IMR-90 (cell line): ENCODE data around the gene ZNF853. TPM values are rescaled to one million over a fixed set of nuclear protein-coding genes. Genes with fewer than 3 reads are reported as not detected.

Source experiments
- ATAC-seq: fragments of 200-7000 bp; cut with Tn5 transposase; 2 replicates; pipeline ENCODE4 v1.9.1; 2020; ENCODE audit warnings: low read depth, mild to moderate bottlenecking, moderate library complexity
- BruUV-seq: library from RNA; stranded (reverse); fragments of 400-500 nt; replicated peaks from 2 replicates; lab custom pipeline; 2021; lab: Mats Ljungman, UMichigan
- CTCF ChIA-PET: fragments of 300-600 bp; formaldehyde crosslinking; extraction: SDS; loops from one replicate; lab custom pipeline; 2021; ENCODE audit warnings: antibody characterized with exemption; lab: Yijun Ruan, JAX
- POLR2A ChIA-PET: fragments of 300-600 bp; sonication (Branson Sonifier 250); formaldehyde crosslinking; loops from one replicate; lab custom pipeline; 2022; ENCODE audit warnings: antibody characterized with exemption; ENCODE audit not compliant: unreplicated experiment; lab: Charles Lee
- DNase-seq: peaks from one replicate; pipeline ENCODE4 v3.0.0; 2013
- H2AFZ ChIP-seq: replicated peaks from 2 replicates; pipeline ENCODE3; 2013; ENCODE audit warnings: low read length, mild to moderate bottlenecking; ENCODE audit not compliant: poor library complexity
- H2AK5ac ChIP-seq: 2 replicates; pipeline ENCODE4 v1.6.1; 2013; ENCODE audit warnings: low read depth, low read length, inconsistent platforms
- H2AK9ac ChIP-seq: replicated peaks from 2 replicates; pipeline ENCODE3; 2013; ENCODE audit warnings: mild to moderate bottlenecking, low read depth, low read length, moderate library complexity; ENCODE audit not compliant: poor library complexity
- H2BK120ac ChIP-seq: 2 replicates; pipeline ENCODE4 v1.6.1; 2013; ENCODE audit warnings: low read depth, low read length, inconsistent platforms
- H2BK15ac ChIP-seq: 3 replicates; pipeline ENCODE4 v1.6.1; 2013; ENCODE audit warnings: low read depth, low read length, inconsistent platforms
- H2BK20ac ChIP-seq: 2 replicates; pipeline ENCODE4 v1.6.1; 2013; ENCODE audit warnings: low read depth, mild to moderate bottlenecking, inconsistent platforms, low read length, moderate library complexity
- H2BK5ac ChIP-seq: 2 replicates; pipeline ENCODE4 v1.6.1; 2013; ENCODE audit warnings: mild to moderate bottlenecking, low read depth, low read length, inconsistent platforms; ENCODE audit not compliant: poor library complexity, severe bottlenecking
- H3K14ac ChIP-seq: replicated peaks from 2 replicates; pipeline ENCODE4 v1.6.1; 2013; ENCODE audit warnings: low read depth, low read length, inconsistent platforms
- H3K18ac ChIP-seq: 2 replicates; pipeline ENCODE4 v1.6.1; 2013; ENCODE audit warnings: low read depth, low read length, control low read depth
- H3K23ac ChIP-seq: 2 replicates; pipeline ENCODE4 v1.6.1; 2013; ENCODE audit warnings: low read depth, low read length, inconsistent platforms
- H3K27ac ChIP-seq: 2 replicates; pipeline ENCODE4 v1.5.1; 2013; ENCODE audit warnings: mild to moderate bottlenecking, control low read depth, low read length; ENCODE audit not compliant: insufficient read depth
- H3K27me3 ChIP-seq: 2 replicates; pipeline ENCODE4 v1.6.1; 2013; ENCODE audit warnings: low read length; ENCODE audit not compliant: control insufficient read depth, insufficient read depth
- H3K36me3 ChIP-seq: 2 replicates; pipeline ENCODE4 v1.6.1; 2013; ENCODE audit warnings: low read length, mixed read lengths; ENCODE audit not compliant: control insufficient read depth, insufficient read depth
- H3K4ac ChIP-seq: 2 replicates; pipeline ENCODE4 v1.6.1; 2013; ENCODE audit warnings: low read depth, low read length, inconsistent platforms
- H3K4me1 ChIP-seq: 2 replicates; pipeline ENCODE4 v1.6.1; 2013; ENCODE audit warnings: low read length, mixed read lengths; ENCODE audit not compliant: control insufficient read depth, insufficient read depth
- H3K4me2 ChIP-seq: 2 replicates; pipeline ENCODE4 v1.6.1; 2013; ENCODE audit warnings: low read depth, mild to moderate bottlenecking, control low read depth, low read length, moderate library complexity
- H3K4me3 ChIP-seq: 2 replicates; pipeline ENCODE4 v1.5.1; 2013; ENCODE audit warnings: low read depth, mild to moderate bottlenecking, control low read depth, low read length, moderate library complexity; ENCODE audit not compliant: insufficient read depth
- H3K56ac ChIP-seq: 2 replicates; pipeline ENCODE4 v1.6.1; 2013; ENCODE audit warnings: low read length, inconsistent platforms; ENCODE audit not compliant: insufficient read depth; ENCODE audit errors: extremely low read depth
- H3K79me1 ChIP-seq, 2 experiments: 2 replicates each; pipeline ENCODE4 v1.6.1; 2013; ENCODE audit warnings: low read length in 2 of 2, inconsistent platforms in 1 of 2, low read depth in 1 of 2
- H3K9ac ChIP-seq: 2 replicates; pipeline ENCODE4 v1.6.1; 2013; ENCODE audit warnings: low read depth, low read length, control low read depth
- H3K9me1 ChIP-seq: 2 replicates; pipeline ENCODE4 v1.6.1; 2013; ENCODE audit warnings: low read length, inconsistent platforms; ENCODE audit not compliant: insufficient read depth
- H3K9me3 ChIP-seq: 2 replicates; pipeline ENCODE4 v1.6.1; 2013; ENCODE audit warnings: low read length; ENCODE audit not compliant: control insufficient read depth, insufficient read depth
- H4K20me1 ChIP-seq: 2 replicates; pipeline ENCODE4 v1.6.1; 2013; ENCODE audit warnings: low read length, inconsistent platforms; ENCODE audit not compliant: insufficient read depth
- H4K5ac ChIP-seq: 2 replicates; pipeline ENCODE4 v1.6.1; 2013; ENCODE audit warnings: mild to moderate bottlenecking, low read depth, low read length, control low read depth
- H4K8ac ChIP-seq, 2 experiments: 2 replicates each; pipeline ENCODE4 v1.6.1; 2013; ENCODE audit warnings: low read depth in 2 of 2, low read length in 2 of 2, control low read depth in 1 of 2, inconsistent platforms in 1 of 2
- H4K91ac ChIP-seq: 2 replicates; pipeline ENCODE4 v1.6.1; 2013; ENCODE audit warnings: low read depth, low read length, inconsistent platforms; ENCODE audit not compliant: insufficient read depth
- BHLHE40 ChIP-seq: fragments of 150-350 bp; IDR thresholded peaks from 2 replicates; pipeline ENCODE4 v1.6.1; 2016; ENCODE audit warnings: mild to moderate bottlenecking, low read depth, low read length
- CEBPB ChIP-seq: IDR thresholded peaks from 2 replicates; pipeline ENCODE4 v1.6.1; 2012; ENCODE audit warnings: low read depth, low read length, improper control_type of control experiment
- CHD1 ChIP-seq: IDR thresholded peaks from 2 replicates; pipeline ENCODE4 v1.6.1; 2012; ENCODE audit warnings: low read depth, low read length, improper control_type of control experiment
- ELK1 ChIP-seq: fragments of 150-350 bp; IDR thresholded peaks from 2 replicates; pipeline ENCODE4 v1.6.1; 2016; ENCODE audit warnings: low read depth, mild to moderate bottlenecking, low read length, moderate library complexity, borderline replicate concordance
- FOS ChIP-seq: fragments of 150-350 bp; IDR thresholded peaks from 2 replicates; pipeline ENCODE4 v1.6.1; 2016; ENCODE audit warnings: low read depth, low read length
- MAFK ChIP-seq: IDR thresholded peaks from 2 replicates; pipeline ENCODE4 v1.6.1; 2012; ENCODE audit warnings: low read depth, low read length, improper control_type of control experiment
- MAZ ChIP-seq: IDR thresholded peaks from 2 replicates; pipeline ENCODE4 v1.6.1; 2012; ENCODE audit warnings: low read depth, mild to moderate bottlenecking, low read length, improper control_type of control experiment, moderate library complexity, borderline replicate concordance
- MXI1 ChIP-seq: IDR thresholded peaks from 2 replicates; pipeline ENCODE4 v1.6.1; 2012; ENCODE audit warnings: low read depth, mild to moderate bottlenecking, low read length, moderate library complexity, borderline replicate concordance
- NFE2L2 ChIP-seq: fragments of 150-350 bp; IDR thresholded peaks from 2 replicates; pipeline ENCODE4 v1.6.1; 2016; ENCODE audit warnings: low read depth, mild to moderate bottlenecking, low read length
- POLR2A ChIP-seq: IDR thresholded peaks from 2 replicates; pipeline ENCODE4 v1.6.1; 2012; ENCODE audit warnings: mild to moderate bottlenecking, low read depth, low read length
- RAD21 ChIP-seq: IDR thresholded peaks from 2 replicates; pipeline ENCODE4 v1.6.1; 2012; ENCODE audit warnings: low read length, improper control_type of control experiment
- RCOR1 ChIP-seq: IDR thresholded peaks from 2 replicates; pipeline ENCODE4 v1.6.1; 2012; ENCODE audit warnings: mild to moderate bottlenecking, low read length, improper control_type of control experiment; ENCODE audit not compliant: insufficient replicate concordance
- RFX5 ChIP-seq: IDR thresholded peaks from 2 replicates; pipeline ENCODE4 v1.8.0; 2012; ENCODE audit warnings: low read depth, mild to moderate bottlenecking, low read length, moderate library complexity
- SMC3 ChIP-seq: fragments of 150-350 bp; IDR thresholded peaks from 2 replicates; pipeline ENCODE4 v1.6.1; 2016; ENCODE audit warnings: low read depth, mild to moderate bottlenecking, antibody characterized with exemption, low read length, moderate library complexity
- WGBS, 2 experiments: methylation state at CpG; one replicate each; pipeline versions ENCODE4 v1.1.5 to v1.1.7; 2013; ENCODE audit warnings: missing lambda C conversion rate in 2 of 2; ENCODE audit not compliant: insufficient read length in 1 of 2; ENCODE audit errors: extremely low coverage in 2 of 2; 5-methylcytosine and 5-hydroxymethylcytosine counted together
- dilution Hi-C: fragments of 300-500 bp; cut with HindIII; formaldehyde crosslinking; loops from one replicate; pipeline ENCODE4 v1.14.3; 2018; ENCODE audit warnings: low sequenced_read_pairs; ENCODE audit not compliant: unreplicated experiment
- in situ Hi-C: fragments of 300-500 bp; cut with MboI; formaldehyde crosslinking; loops from 3 replicates; pipeline ENCODE4 v1.14.3; 2019; ENCODE audit warnings: low sequenced_read_pairs, inconsistent platforms, mixed read lengths
- intact Hi-C: fragments of 100-400 bp; cut with micrococcal nuclease; formaldehyde crosslinking; loops from 2 replicates; pipeline ENCODE4 v1.10.0; 2022
- polyA plus RNA-seq, 3 experiments: library from polyadenylated mRNA; depleted of rRNA; stranded (reverse); fragments of >200 nt; gene quantifications; 2 replicates each; pipeline ENCODE4 v1.2.3, GENCODE V29; 2012; ENCODE audit warnings: low replicate concordance in 1 of 3
- total RNA-seq: library from RNA; depleted of rRNA; stranded (reverse); fragments of >200 nt; gene quantifications from 2 replicates; pipeline ENCODE4 v1.2.3, GENCODE V29; 2012
- TF ChIP-seq, protein P1 (sequence below): conservative IDR thresholded peaks from 2 replicates; pipeline ENCODE4 v1.5.1; 2012; ENCODE audit warnings: mild to moderate bottlenecking, low read depth, low read length, improper control_type of control experiment
- TF ChIP-seq, protein P2 (sequence below): fragments of 150-350 bp; IDR thresholded peaks from 2 replicates; pipeline ENCODE4 v1.6.1; 2017; ENCODE audit warnings: mild to moderate bottlenecking, antibody characterized with exemption, low read length, low read depth

The ZNF853 gene
- total and polyA plus RNA-seq, 2 of the 4 experiments (the other 2 are of a cell fraction): 3.4 TPM

DNA sequence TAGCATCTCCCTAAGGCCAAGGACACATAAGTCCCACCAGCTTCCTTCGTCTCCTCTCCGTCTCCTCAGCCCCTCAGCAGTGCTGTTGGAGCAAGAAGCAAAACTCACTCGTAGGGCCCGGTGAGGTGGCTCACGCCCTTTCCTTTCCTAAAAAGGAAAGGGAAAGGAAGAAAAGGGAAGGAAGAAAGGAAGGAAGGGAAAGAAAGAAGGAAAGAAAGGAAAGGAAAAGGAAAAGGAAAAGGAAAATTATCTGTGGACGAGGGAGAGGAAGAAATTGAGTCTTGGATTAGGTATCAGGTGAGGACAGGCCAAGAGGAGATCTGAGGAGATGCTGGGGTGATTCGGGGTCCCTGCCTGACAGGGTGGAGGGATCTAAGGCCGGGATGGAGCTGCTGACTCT, 18.6 kb downstream of the ZNF853 start:
- intact Hi-C loops: no loop called here
- Histone ChIP-seq H3K9ac (no peak overlapping the region), H2BK20ac (no peak overlapping the region), H3K9me3 (no peaks in the 10 kb centered on the region), H3K4me1 (peaks cover 7% of the 10 kb centered on the region), H4K20me1 (no peaks in the 10 kb centered on the region), H3K79me1 (peaks cover under 1 to 14% of the 10 kb centered on the region in 2 experiments; a peak in 3 of 4 replicates), H3K36me3 (no peaks in the 10 kb centered on the region), H4K5ac (no peak overlapping the region), H3K9me1 (peaks cover 4% of the 10 kb centered on the region; the same call in 1 of the 2 replicates), H3K27ac (no peak overlapping the region), H2BK120ac (no peak overlapping the region), H3K27me3 (no peaks in the 10 kb centered on the region; the same call in 1 of the 2 replicates), H3K56ac (no peak overlapping the region), H3K4me3 (no peak overlapping the region), H3K14ac (no peak overlapping the region), H4K8ac (no peak overlapping the region), H3K4ac (no peak overlapping the region), H2BK5ac (no peak overlapping the region), H2BK15ac (no peak overlapping the region), H2AK5ac (no peak overlapping the region), H2AK9ac (no peak overlapping the region), H2AFZ (no peak overlapping the region), H4K91ac (no peak overlapping the region), H3K18ac (no peak overlapping the region), H3K23ac (no peak overlapping the region), H3K4me2 (no peak overlapping the region)
- no peak for TF ChIP-seq CHD1
- TF ChIP-seq POLR2A: no peak
- TF ChIP-seq CEBPB: no peak
- no peak for TF ChIP-seq ELK1
- TF ChIP-seq, protein P1, sequence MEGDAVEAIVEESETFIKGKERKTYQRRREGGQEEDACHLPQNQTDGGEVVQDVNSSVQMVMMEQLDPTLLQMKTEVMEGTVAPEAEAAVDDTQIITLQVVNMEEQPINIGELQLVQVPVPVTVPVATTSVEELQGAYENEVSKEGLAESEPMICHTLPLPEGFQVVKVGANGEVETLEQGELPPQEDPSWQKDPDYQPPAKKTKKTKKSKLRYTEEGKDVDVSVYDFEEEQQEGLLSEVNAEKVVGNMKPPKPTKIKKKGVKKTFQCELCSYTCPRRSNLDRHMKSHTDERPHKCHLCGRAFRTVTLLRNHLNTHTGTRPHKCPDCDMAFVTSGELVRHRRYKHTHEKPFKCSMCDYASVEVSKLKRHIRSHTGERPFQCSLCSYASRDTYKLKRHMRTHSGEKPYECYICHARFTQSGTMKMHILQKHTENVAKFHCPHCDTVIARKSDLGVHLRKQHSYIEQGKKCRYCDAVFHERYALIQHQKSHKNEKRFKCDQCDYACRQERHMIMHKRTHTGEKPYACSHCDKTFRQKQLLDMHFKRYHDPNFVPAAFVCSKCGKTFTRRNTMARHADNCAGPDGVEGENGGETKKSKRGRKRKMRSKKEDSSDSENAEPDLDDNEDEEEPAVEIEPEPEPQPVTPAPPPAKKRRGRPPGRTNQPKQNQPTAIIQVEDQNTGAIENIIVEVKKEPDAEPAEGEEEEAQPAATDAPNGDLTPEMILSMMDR: no peak
- TF ChIP-seq MXI1: no peak
- no peak for TF ChIP-seq BHLHE40
- TF ChIP-seq, protein P2, sequence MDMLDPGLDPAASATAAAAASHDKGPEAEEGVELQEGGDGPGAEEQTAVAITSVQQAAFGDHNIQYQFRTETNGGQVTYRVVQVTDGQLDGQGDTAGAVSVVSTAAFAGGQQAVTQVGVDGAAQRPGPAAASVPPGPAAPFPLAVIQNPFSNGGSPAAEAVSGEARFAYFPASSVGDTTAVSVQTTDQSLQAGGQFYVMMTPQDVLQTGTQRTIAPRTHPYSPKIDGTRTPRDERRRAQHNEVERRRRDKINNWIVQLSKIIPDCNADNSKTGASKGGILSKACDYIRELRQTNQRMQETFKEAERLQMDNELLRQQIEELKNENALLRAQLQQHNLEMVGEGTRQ: no peak
- no peak for TF ChIP-seq MAFK
- no peak for TF ChIP-seq MAZ
- no peak for TF ChIP-seq SMC3
- no peak for TF ChIP-seq FOS
- TF ChIP-seq RFX5: no peak
- TF ChIP-seq RCOR1: no peak
- no peak for TF ChIP-seq NFE2L2
- no peak for TF ChIP-seq RAD21
- no peak for DNase-seq
- ChIA-PET CTCF (no interaction called here), POLR2A (no interaction called here)
- dilution Hi-C loops: no loop called here
- 83% methylated on average over 1 of the region's 8 CpGs; no CpG with 5 or more reads in 1 of the 2 experiments for WGBS, 2 experiments
- in situ Hi-C loops: no loop called here
- no TSS peak for BruUV-seq
- no peak for ATAC-seq
